Measurements from ENCODE around the gene CD58.
A peak's percentile ranks its signal among the peaks of the same experiment; 100 is the strongest.
"Not testable (repeated sequence)": the region's sequence is repeated elsewhere in the genome, so short reads cannot be mapped to it uniquely, and the experiment has no call there.

The CD58 gene

GRCh38 chr1:116569776-116570357 lies 959 bp downstream of the CD58 start:
- DNase-seq, result peak; percentile 31 to 68 (median 41)

DNA sequence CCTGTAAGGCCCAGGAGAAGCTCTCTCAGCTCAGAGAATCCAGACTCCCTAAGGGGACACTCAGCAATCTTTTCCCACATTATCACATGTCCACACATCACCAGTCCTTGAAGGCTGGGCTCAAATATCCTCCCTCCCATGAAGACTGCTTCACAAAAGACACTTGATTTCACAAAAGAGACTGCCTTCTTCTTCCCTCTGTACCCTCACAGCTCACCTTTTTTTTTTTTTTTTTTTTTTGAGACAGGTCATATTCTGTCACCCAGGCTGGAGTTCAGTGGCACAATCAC lies 1.5 kb downstream of the CD58 start:
- no peak for DNase-seq

- DNase-seq, result no peak
Measured at GRCh38 chr1:116568662-116569380, 2.0 kb downstream of the CD58 start.

DNA sequence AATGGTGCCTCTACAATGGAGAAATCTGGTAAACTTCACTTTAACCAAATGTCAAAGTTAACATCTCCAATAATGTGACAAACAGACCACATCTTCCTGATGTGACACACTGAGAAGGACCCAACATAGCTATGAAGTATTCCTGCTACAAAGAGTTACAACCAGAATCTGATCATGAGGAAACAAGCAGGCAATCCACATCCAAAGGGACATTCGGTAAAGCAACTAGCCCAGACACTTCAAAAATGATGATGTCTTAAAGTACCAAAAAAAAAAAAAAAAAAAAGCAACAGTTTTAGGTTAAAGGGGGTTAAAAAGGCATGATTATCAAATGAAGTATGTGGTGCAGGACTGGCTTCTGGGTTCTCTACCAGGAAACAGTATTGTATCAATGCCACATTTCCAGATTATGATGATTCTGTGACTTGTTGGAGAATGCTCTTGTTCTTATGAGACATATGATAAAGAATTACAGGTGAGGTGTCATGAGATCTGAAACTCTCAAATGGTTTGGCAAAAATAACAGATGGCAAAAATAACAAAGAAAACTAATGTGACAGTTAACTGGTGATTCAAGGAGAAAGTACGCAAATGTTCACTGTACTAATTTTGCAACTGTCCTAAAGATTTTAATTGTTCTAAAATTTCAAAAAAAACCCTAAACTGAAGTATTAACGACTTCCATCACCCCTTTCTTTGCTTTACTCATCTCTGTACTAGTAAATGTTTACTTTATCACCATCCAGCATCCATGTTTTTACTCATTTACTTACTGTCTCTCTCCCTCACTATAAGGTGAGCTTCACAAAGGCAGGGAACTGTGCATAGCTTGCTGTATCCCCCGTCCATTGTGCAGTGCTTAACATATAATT lies 2.8 kb downstream of the CD58 start:
- no peak for DNase-seq

DNA sequence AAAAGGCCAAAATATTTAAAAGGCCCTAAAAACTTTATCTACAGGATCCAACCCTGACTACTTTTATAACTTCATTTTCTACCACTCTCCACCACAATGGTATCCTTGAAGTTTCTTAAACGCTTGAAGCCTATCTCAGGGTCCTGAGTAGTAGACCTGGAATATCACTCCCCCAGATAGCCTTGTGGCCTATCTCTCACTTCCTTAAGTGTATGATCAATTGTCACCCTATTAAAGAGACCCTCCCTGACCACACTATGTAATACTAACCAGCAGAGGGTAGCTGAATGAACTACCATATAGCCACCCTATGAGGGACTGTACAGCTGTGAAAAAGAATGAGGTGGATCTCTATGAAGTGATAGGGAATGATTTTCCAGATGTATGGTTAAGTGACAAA lies 5.6 kb downstream of the CD58 start:
- DNase-seq, result no peak

DNA sequence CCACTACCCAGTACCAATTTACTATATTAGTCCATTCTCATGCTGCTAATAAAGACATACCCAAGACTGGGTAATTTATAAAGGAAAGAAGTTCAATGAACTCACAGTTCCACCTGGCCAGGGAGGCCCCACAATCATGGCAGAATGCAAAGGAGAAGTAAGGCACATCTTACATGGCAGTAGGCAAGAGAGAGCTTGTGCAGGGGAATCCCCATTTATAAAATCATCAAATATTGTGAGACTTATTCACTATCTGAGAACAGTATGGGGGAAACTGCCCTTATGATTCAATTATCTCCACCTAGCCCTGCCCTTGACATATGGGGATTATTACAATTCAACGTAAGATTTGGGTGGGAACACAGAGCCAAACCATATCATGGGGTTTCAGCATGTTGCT lies 6.4 kb downstream of the CD58 start:
- no peak for DNase-seq

DNA sequence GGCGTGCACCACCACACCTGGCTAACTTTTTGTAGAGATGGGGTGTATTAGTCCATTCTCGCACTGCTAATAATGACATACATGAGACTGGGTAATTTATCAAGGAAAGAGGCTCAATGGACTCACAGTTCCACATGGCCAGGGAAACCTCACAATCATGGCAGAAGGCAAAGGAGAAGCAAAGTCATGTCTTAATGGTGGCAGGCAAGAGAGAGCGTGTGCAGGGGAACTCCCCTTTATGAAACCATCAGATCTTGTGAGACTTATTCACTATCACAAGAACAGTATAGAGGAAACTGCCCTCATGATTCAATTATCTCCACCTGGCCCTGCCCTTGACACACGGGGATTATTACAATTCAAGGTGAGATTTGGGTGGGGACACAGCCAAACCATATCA lies 8.4 kb downstream of the CD58 start:
- not testable (repeated sequence) for DNase-seq

- DNase-seq, result no peak
Measured at GRCh38 chr1:116561563-116561962, 9.3 kb downstream of the CD58 start.

GRCh38 chr1:116560704-116561490 lies 9.9 kb downstream of the CD58 start:
- DNase-seq, result no peak

DNA sequence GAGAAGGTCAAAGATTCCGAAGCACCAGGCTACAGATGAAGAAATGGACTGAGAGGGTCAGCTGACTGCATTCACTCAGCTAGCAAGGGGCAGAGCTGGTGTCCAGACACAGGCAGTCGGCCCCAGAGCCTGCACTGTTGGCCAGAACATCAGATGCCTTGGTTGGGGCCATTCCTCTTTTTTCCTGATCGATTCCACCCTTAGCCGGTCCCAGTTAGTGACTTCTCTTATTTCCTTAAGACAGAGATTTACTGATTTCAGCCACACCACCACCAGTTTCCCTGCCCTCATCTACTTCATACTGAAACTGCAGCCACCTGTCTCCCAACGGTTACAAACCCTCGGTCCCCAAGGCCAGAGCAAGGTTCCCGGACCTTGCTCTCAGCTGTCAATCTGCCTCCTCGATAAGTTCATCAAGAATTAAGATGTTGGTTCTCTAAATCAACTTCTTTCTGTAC lies 11.5 kb downstream of the CD58 start:
- DNase-seq, result no peak

DNA sequence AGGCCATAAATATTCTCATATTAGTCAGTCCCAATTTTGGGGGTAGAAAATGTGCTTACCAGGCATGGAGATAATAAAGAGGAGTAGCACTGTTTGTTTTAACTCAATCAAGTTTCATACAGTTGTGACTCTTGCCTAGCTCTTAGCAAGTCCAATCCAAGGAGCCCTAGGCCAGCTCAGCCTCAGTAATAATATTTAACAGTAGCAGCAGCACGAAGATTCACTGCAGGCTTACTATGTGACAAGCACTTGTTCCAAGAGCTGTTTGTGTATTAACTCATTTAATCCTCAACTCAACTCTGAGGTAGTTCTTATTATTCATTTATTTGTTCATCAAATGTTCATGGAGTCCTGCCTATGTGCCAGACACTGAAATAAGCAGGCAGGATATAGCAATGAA lies 12.3 kb downstream of the CD58 start:
- DNase-seq, result no peak

GRCh38 chr1:116558140-116558549 lies 12.7 kb downstream of the CD58 start:
- DNase-seq, result no peak

- no peak for DNase-seq
Measured at GRCh38 chr1:116557323-116557878, 13.4 kb downstream of the CD58 start.

GRCh38 chr1:116556289-116557006 lies 14.4 kb downstream of the CD58 start:
- peak; percentile 37 to 89 (median 56) for DNase-seq

- no peak for DNase-seq
Measured at GRCh38 chr1:116554924-116555323, 15.9 kb downstream of the CD58 start.

GRCh38 chr1:116553386-116554115 lies 17.3 kb downstream of the CD58 start:
- DNase-seq, result no peak

GRCh38 chr1:116546354-116546977 lies 24.4 kb downstream of the CD58 start:
- no peak for DNase-seq

DNA sequence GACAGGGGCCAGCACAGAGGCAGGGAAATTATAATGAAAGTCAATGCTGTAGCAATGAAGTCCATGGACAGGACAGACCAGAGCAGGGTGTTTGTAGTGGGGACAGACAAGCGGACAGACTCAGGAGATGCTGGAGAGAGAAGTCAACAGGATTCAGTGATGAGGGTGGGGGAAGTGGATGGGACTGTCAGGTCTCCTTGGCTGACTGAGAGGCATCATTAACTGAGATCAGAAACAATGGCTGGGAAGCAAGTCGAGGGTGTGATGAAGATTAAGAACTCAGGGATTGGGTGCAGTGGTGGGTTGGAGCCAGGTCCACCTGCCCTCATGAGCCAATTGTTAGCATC lies 25.5 kb downstream of the CD58 start:
- DNase-seq, result no peak

- peak in 1 of 5 donors; percentile 59 for DNase-seq
Measured at GRCh38 chr1:116544588-116545358, 26.1 kb downstream of the CD58 start.

- peak in 1 of 5 donors; percentile 53 for DNase-seq
Measured at GRCh38 chr1:116540088-116540487, 30.7 kb downstream of the CD58 start.

All from T-helper 1 cell (primary cell).